ENCODE results near the gene SLC4A1.
A peak's percentile ranks its signal among the peaks of the same experiment; 100 is the strongest.

Gene SLC4A1

DNA sequence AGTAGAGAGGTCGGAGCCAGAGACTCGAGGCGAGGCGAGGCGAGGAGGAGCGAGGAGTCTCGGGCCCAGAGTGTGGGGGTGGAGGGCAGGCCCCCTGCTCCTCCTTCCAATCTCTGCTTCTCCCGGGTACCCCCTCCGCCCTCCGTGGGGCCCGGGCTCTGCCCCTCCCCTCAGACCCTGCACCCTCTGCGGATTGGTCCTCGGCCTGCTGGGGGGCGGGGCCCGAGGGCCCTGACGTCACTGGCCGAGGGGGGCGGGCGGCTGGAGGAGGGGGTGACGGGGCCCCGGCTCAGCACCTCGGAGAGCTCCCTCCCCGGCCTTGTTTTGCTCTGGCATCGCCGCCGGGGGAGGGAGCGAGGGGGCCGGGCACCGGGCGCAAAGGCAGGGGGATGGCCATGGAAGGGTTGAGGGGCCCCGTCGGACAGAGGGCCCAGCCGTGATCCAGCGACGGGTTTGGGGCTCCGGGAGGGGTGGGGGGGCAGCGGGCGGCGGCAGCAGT lies 40.4 kb upstream of the SLC4A1 start, which contains the start of gene RUNDC3A:
Gene RUNDC3A, plus strand, starts transcription at position 282 of the 499 bp plus-strand sequence. CDS start 232 bp downstream, outside the sequence.
- CTCF ChIA-PET = no interaction called here
- DNase-seq = peak; percentile 91
- Mint-ChIP-seq H3K27ac (no peak within 1 kb of the TSS), H3K27me3 (peaks cover 92% of the 10 kb centered on the region), H3K4me3 (peak within 1 kb of the TSS; percentile 38), H3K4me1 (peaks cover 21% of the 10 kb centered on the region), H3K36me3 (no peaks in the 10 kb centered on the region), H3K9me3 (no peaks in the 10 kb centered on the region)

DNA sequence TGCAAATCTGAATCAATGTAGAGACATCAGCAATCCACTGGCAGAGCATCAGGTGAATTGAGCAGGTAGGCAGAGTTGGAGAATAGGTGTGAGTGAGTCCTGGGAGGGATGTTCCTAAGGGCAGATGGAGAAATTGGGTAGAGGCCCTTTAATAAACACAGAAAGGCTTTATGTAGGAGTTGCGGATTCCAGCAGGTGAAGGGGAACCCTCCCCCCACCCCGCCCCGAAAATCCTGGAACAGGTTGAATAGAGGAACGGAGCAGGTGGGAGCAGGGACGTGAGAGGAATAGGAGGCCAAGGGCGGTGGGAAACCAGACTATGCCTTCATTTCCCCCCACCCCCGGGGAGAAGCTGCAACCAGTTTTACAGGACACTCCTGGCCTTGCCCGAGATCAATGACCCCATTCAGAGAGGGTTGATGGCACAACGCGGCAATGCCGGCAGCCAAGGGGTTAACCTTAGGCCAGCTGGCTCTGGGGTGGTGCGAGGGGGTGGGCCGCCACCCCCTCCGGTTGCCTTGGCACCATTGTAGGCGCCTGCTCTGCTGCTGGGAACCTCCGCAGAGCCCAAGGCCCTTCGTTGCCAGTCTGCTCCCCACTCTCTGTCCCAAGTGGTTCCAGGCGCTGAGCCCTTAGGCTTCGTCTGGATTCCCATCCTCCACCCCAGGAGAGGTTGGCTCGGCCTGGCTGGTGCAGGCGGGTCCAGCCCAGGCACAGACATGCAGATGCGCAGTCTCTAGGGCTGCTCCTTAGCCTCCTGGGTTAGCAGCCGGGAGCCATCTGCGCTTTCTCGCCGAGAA lies 39.7 kb upstream of the SLC4A1 start:
- peaks cover 21% of the 10 kb centered on the region for H3K4me1 Mint-ChIP-seq
- H3K4me3 Mint-ChIP-seq = no peak overlapping the region
- CTCF ChIA-PET = no interaction called here
- no peaks in the 10 kb centered on the region for H3K9me3 Mint-ChIP-seq
- H3K36me3 Mint-ChIP-seq = no peaks in the 10 kb centered on the region
- no peak overlapping the region for H3K27ac Mint-ChIP-seq
- H3K27me3 Mint-ChIP-seq = peaks cover 85% of the 10 kb centered on the region
- no peak for DNase-seq

- no peak for DNase-seq
- Mint-ChIP-seq H3K9me3 (no peaks in the 10 kb centered on the region), H3K27ac (no peak overlapping the region), H3K27me3 (peaks cover 67% of the 10 kb centered on the region), H3K4me3 (no peak overlapping the region), H3K4me1 (peaks cover 16% of the 10 kb centered on the region), H3K36me3 (no peaks in the 10 kb centered on the region)
- CTCF ChIA-PET = no interaction called here
Observed at GRCh38 chr17:44304651-44305050, 36.7 kb upstream of the SLC4A1 start.

- Mint-ChIP-seq H3K9me3 (no peaks in the 10 kb centered on the region), H3K27me3 (peaks cover 24% of the 10 kb centered on the region), H3K27ac (no peak overlapping the region), H3K4me1 (no peaks in the 10 kb centered on the region), H3K4me3 (no peak overlapping the region), H3K36me3 (no peaks in the 10 kb centered on the region)
- CTCF ChIA-PET = no interaction called here
- DNase-seq = no peak
Observed at GRCh38 chr17:44297975-44298374, 30.0 kb upstream of the SLC4A1 start.

GRCh38 chr17:44293509-44294226 lies 25.7 kb upstream of the SLC4A1 start:
- no peaks in the 10 kb centered on the region for H3K4me1 Mint-ChIP-seq
- CTCF ChIA-PET = no interaction called here
- no peaks in the 10 kb centered on the region for H3K36me3 Mint-ChIP-seq
- H3K9me3 Mint-ChIP-seq = no peaks in the 10 kb centered on the region
- H3K4me3 Mint-ChIP-seq = no peak overlapping the region
- DNase-seq = no peak
- H3K27me3 Mint-ChIP-seq = peaks cover 29% of the 10 kb centered on the region
- H3K27ac Mint-ChIP-seq = no peak overlapping the region

- CTCF ChIA-PET = no interaction called here
- no peak overlapping the region for H3K4me3 Mint-ChIP-seq
- H3K27ac Mint-ChIP-seq = no peak overlapping the region
- H3K27me3 Mint-ChIP-seq = peaks cover 30% of the 10 kb centered on the region
- no peaks in the 10 kb centered on the region for H3K36me3 Mint-ChIP-seq
- H3K9me3 Mint-ChIP-seq = no peaks in the 10 kb centered on the region
- H3K4me1 Mint-ChIP-seq = no peaks in the 10 kb centered on the region
- DNase-seq = no peak
Observed at GRCh38 chr17:44287651-44288050, 19.7 kb upstream of the SLC4A1 start.

DNA sequence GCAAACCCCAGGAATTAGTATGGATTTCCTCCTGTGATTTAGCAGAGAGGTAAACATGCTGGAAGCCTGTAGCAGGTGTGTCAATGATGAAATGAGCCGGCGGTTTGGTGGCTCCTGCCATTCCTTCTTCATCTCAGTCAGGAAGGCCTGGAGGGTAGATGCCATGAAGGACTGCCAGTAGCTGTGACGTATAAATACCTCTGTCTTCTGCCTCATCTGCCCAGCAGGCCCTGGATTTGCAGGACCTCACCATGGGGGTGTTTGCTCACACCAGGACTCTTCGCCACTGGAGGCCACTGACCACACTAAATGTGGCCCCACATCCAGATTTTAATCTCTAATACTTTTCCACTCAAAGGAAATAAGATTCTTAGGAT lies 16.1 kb upstream of the SLC4A1 start:
- no peaks in the 10 kb centered on the region for H3K36me3 Mint-ChIP-seq
- H3K4me3 Mint-ChIP-seq = no peak overlapping the region
- H3K4me1 Mint-ChIP-seq = peaks cover 10% of the 10 kb centered on the region
- H3K27me3 Mint-ChIP-seq = peaks cover 38% of the 10 kb centered on the region
- no peaks in the 10 kb centered on the region for H3K9me3 Mint-ChIP-seq
- CTCF ChIA-PET = no interaction called here
- DNase-seq = no peak
- no peak overlapping the region for H3K27ac Mint-ChIP-seq

DNA sequence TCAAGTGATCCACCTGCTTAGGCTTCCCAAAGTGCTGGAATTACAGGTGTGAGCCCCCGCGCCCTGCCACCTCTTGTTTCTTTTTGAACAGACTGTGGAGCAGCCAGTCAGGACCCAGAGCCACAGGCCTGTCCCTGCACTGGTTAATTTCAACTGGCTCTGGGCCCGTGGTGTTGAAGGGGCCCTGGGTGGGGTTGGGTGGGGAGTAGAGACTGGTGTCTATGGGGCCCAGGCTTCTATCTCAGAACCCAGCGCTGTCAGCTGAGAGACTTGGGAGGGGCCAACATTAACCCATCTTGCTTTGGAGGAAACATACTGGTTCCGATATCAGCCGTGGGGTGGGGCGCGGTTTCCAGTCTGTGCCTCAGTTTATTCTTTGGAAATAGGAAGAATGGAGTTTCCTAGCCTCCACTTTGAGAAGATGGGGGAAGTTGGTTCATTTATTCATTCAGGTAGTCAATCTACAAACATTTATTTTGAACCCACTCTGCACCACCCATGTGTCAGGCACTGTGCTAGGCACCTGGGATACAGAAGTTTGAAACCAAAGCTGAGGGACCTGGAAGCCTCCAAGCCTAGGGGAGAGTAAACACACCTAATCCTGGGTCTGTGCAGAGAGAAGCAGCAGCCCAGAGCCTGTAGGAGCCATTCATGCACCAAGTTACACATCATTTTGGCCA lies 15.5 kb upstream of the SLC4A1 start:
- peaks cover 10% of the 10 kb centered on the region for H3K4me1 Mint-ChIP-seq
- DNase-seq = no peak
- H3K4me3 Mint-ChIP-seq = no peak overlapping the region
- CTCF ChIA-PET = no interaction called here
- H3K27me3 Mint-ChIP-seq = peaks cover 36% of the 10 kb centered on the region
- H3K27ac Mint-ChIP-seq = no peak overlapping the region
- no peaks in the 10 kb centered on the region for H3K36me3 Mint-ChIP-seq
- H3K9me3 Mint-ChIP-seq = no peaks in the 10 kb centered on the region

DNA sequence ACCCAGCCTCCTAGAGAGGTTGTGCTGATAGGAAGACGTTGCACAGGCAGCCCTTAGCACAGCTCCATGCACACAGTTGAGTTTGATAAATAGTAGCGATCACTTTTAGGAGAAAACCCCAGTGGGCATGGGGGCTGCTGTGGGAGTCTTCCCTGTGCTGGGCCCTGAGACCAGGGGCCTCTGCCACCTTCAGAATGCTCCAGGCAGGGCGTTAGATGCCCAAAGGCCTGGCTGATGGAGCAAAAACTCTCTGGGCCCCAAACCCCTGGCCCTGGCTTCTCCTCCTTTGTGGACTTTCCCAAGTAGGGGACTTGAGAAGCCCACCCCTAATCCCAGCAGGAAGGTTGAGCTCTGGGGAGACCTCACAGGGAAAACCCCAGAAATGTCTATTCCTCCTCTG lies 14.3 kb upstream of the SLC4A1 start:
- CTCF ChIA-PET = no interaction called here

DNA sequence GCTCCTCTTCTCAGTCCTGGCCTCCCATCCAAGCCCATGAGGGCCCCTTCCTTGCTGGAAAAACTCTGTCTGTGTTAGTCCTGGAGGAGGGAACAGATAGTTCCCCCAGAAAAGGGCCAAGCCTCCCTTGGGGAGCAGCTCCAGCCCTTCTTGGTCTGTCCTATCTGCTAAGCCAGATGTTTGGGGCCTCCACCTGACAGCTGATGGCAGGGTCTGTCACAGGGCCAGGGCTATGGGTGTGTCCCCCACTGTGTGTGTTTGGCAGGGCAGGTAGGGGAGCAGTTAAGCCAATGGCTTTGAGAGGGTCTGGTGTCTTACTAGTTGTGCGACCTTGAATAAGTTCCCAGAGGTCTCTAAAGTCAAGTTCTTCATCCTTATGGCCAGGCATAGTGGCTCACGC lies 13.6 kb upstream of the SLC4A1 start:
- no peaks in the 10 kb centered on the region for H3K36me3 Mint-ChIP-seq
- peaks cover 10% of the 10 kb centered on the region for H3K4me1 Mint-ChIP-seq
- CTCF ChIA-PET = no interaction called here
- no peak overlapping the region for H3K27ac Mint-ChIP-seq
- no peak overlapping the region for H3K4me3 Mint-ChIP-seq
- H3K27me3 Mint-ChIP-seq = peaks cover 33% of the 10 kb centered on the region
- no peaks in the 10 kb centered on the region for H3K9me3 Mint-ChIP-seq
- DNase-seq = no peak

More for the DNA sequence above, 14.3 kb upstream of the SLC4A1 start:
- no peak overlapping the region for H3K4me3 Mint-ChIP-seq
- peaks cover 10% of the 10 kb centered on the region for H3K4me1 Mint-ChIP-seq
- peaks cover 28% of the 10 kb centered on the region for H3K27me3 Mint-ChIP-seq
- no peaks in the 10 kb centered on the region for H3K9me3 Mint-ChIP-seq
- no peak for DNase-seq
- H3K36me3 Mint-ChIP-seq = no peaks in the 10 kb centered on the region
- H3K27ac Mint-ChIP-seq = no peak overlapping the region

DNA sequence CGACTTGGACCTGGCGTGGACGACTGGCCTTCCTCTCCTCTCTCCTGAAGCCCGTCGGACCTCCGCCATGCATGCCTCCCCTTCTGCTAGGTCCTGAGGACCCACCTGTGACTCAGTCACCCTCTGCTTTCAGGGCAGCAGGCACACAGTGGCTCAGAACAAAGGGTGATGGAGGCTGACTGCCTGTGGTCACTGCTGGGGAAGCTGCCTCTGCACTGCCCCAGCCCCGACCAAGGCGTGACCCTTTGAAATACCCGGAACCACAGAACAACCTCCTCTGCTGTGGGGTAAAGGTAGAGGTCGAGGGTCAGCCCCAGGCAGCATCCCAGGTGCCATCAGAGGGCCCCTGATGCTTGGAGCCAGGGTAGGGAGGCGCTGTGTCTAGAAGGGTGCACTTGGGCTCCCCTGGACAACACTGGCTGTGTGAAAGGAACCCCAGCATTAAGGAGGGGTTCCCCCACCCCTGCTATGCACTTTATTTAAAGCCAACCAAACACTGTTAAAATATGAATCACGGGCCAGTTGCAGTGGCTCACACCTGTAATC lies 12.5 kb upstream of the SLC4A1 start:
- H3K36me3 Mint-ChIP-seq = no peaks in the 10 kb centered on the region
- no peaks in the 10 kb centered on the region for H3K9me3 Mint-ChIP-seq
- no peak overlapping the region for H3K4me3 Mint-ChIP-seq
- no peak for DNase-seq
- H3K27ac Mint-ChIP-seq = no peak overlapping the region
- CTCF ChIA-PET = no interaction called here
- H3K27me3 Mint-ChIP-seq = peaks cover 35% of the 10 kb centered on the region
- peaks cover 10% of the 10 kb centered on the region for H3K4me1 Mint-ChIP-seq

- no peaks in the 10 kb centered on the region for H3K36me3 Mint-ChIP-seq
- no peaks in the 10 kb centered on the region for H3K9me3 Mint-ChIP-seq
- CTCF ChIA-PET = no interaction called here
- no peak overlapping the region for H3K27ac Mint-ChIP-seq
- H3K4me1 Mint-ChIP-seq = peaks cover 10% of the 10 kb centered on the region
- no peak for DNase-seq
- H3K27me3 Mint-ChIP-seq = peaks cover 41% of the 10 kb centered on the region
- no peak overlapping the region for H3K4me3 Mint-ChIP-seq
Observed at GRCh38 chr17:44279666-44280391, 11.9 kb upstream of the SLC4A1 start.

- Mint-ChIP-seq H3K9me3 (no peaks in the 10 kb centered on the region), H3K4me3 (no peak overlapping the region), H3K27ac (no peak overlapping the region), H3K27me3 (peaks cover 44% of the 10 kb centered on the region), H3K4me1 (peaks cover 10% of the 10 kb centered on the region), H3K36me3 (no peaks in the 10 kb centered on the region)
- CTCF ChIA-PET = interaction anchor here (1.1 kb wide), 1 partner anchor 18 kb away, joined by 3 read pairs; no protein-coding TSS in a partner anchor
- no peak for DNase-seq
Observed at GRCh38 chr17:44279346-44279665, 11.4 kb upstream of the SLC4A1 start.

GRCh38 chr17:44277976-44278375 lies 10.0 kb upstream of the SLC4A1 start:
- H3K27ac Mint-ChIP-seq = no peak overlapping the region
- no peak for DNase-seq
- H3K4me1 Mint-ChIP-seq = peaks cover 10% of the 10 kb centered on the region
- no peak overlapping the region for H3K4me3 Mint-ChIP-seq
- H3K9me3 Mint-ChIP-seq = no peaks in the 10 kb centered on the region
- CTCF ChIA-PET = no interaction called here
- no peaks in the 10 kb centered on the region for H3K36me3 Mint-ChIP-seq
- peaks cover 51% of the 10 kb centered on the region for H3K27me3 Mint-ChIP-seq

Data from activated naive CD4-positive, alpha-beta T cell treated with anti-CD3 and anti-CD28 coated beads, Interleukin-2, amount 10 ng/mL, durations not matched to agents 7 days and 5 days (primary cell).